SK-N-SH (cell line): ENCODE data around the gene PHF14.
A peak's percentile ranks its signal among the peaks of the same experiment; 100 is the strongest.

Experiments used
- CTCF ChIP-seq: fragments of 200-600 bp; sonication (generic); IDR thresholded peaks from 2 replicates; pipeline ENCODE4 v1.6.1; 2017; ENCODE audit warnings: antibody characterized with exemption, mild to moderate bottlenecking, moderate library complexity
- EP300 ChIP-seq, 2 experiments: IDR thresholded peaks; 2 replicates each; pipeline versions ENCODE4 v1.4.0 to v1.6.1; 2012; ENCODE audit warnings: borderline replicate concordance in 1 of 2, low read depth in 1 of 2, low read length in 1 of 2
- FOXJ3 ChIP-seq: sonication (generic); formaldehyde crosslinking; IDR thresholded peaks from 2 replicates; pipeline ENCODE4 v1.5.1; 2020; ENCODE audit warnings: mild to moderate bottlenecking, missing genetic modification reagents
- JUND ChIP-seq: IDR thresholded peaks from 2 replicates; pipeline ENCODE4 v1.4.0; 2012
- POLR2AphosphoS5 ChIP-seq: IDR thresholded peaks from 2 replicates; pipeline ENCODE4 v1.6.1; 2012; ENCODE audit warnings: low read depth, low read length
- RCOR1 ChIP-seq: fragments of 150-350 bp; IDR thresholded peaks from 2 replicates; pipeline ENCODE4 v1.6.1; 2017; ENCODE audit warnings: antibody characterized with exemption, low read length
- REST ChIP-seq: IDR thresholded peaks from 2 replicates; pipeline ENCODE4 v1.6.1; 2012; ENCODE audit warnings: mild to moderate bottlenecking, low read depth, low read length, moderate library complexity
- RFX5 ChIP-seq: IDR thresholded peaks from 2 replicates; pipeline ENCODE4 v1.6.1; 2012; ENCODE audit warnings: mild to moderate bottlenecking, improper control_type of control experiment, low read length
- USF1 ChIP-seq: IDR thresholded peaks from 2 replicates; pipeline ENCODE4 v1.4.0; 2012; ENCODE audit warnings: low read depth, borderline replicate concordance

GRCh38 chr7:11168650-11169170 lies 195.0 kb downstream of the PHF14 start:
- TF ChIP-seq USF1 (no peak), RCOR1 (no peak), CTCF (no peak), JUND (no peak), RFX5 (no peak), EP300 (IDR thresholded peaks at IDR 0.05; ENCODE audit: borderline replicate concordance in 1 of 2, low read depth in 1 of 2, low read length in 1 of 2) (peak in 1 of 2 experiments; percentile 26; a peak in 1 of 4 replicates), REST (no peak), FOXJ3 (no peak), POLR2AphosphoS5 (no peak)
